Measurements from ENCODE around the gene EHBP1.
A peak's percentile ranks its signal among the peaks of the same experiment; 100 is the strongest.
"Not testable (repeated sequence)": the region's sequence is repeated elsewhere in the genome, so short reads cannot be mapped to it uniquely, and the experiment has no call there.

The EHBP1 gene

GRCh38 chr2:62968668-62969067 lies 263.2 kb downstream of the EHBP1 start:
- DNase-seq, result no peak

DNA sequence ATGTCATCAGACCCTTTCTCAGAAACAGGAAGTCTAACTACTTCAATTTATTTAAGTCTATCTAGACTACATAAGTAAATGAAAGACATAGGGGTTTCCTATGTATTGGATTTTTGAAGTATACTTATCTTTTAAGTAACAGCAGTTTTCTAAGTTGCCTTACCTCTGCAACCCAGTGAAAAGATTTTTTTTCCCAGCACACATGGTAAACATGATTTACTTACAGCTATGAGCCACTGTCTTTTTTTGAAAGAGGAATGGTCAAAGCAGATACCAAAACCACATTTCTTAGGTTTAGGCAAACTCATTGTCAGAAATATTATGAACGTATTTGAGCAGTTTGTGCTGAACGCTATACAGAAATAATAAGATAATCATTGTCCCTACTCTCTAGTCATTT lies 266.4 kb downstream of the EHBP1 start:
- DNase-seq, result no peak

DNA sequence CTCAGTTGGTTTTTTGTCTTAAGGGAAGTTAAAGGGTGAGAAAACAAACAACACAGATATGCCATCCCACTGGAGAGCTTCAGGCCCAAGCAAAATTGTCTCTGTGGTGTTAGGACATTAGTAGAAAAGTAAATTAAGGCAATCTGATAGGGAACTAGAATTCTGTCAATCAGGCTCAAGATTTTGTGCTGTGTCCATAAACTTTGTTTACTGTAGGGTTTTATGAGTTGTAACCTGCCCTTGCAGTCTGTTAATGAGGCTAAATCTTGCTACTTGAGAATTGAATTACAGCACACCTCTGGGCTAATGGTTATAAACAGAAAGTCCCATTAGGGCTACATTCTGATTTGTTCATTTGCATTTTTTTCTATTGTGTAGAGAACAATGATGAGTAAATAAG lies 267.1 kb downstream of the EHBP1 start:
- no peak for DNase-seq

DNA sequence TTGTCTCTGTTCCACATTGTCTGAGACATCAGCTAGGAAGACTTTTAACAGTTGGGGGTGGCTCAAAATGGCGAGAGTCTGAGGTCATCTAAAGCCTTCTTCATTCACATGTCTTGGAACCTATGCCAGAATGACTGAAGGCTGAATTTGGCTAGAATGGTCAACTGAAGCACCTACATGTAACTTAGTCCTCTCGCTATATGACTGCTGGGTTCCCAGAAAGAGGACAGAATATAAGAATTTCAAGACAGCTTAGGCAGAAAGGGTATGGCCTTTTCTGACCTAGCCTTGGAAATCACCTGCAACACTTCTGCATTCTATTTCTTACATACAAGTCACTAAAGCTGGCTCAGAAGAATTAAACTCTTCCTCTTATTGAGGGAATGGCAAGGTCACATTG lies 269.5 kb downstream of the EHBP1 start:
- no peak for DNase-seq

DNA sequence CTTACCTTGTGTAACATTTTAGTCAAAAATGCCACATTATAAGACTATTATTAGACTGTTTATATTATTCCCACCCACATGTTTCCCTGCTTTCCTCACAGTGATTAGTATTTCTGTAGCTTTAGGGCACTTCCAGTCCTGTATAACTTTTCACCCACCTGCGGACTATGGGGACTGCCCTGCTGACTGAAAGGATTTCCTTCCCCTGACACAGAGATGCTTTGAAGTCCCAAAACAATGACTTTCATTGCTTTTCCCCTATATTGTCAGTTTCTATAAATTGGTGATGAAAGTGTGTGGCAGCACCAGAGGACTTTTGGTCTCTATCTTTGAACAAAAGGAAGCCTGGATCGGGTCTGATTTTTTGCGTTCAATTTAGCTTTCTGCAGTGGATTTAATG lies 286.1 kb downstream of the EHBP1 start:
- no peak for DNase-seq

DNA sequence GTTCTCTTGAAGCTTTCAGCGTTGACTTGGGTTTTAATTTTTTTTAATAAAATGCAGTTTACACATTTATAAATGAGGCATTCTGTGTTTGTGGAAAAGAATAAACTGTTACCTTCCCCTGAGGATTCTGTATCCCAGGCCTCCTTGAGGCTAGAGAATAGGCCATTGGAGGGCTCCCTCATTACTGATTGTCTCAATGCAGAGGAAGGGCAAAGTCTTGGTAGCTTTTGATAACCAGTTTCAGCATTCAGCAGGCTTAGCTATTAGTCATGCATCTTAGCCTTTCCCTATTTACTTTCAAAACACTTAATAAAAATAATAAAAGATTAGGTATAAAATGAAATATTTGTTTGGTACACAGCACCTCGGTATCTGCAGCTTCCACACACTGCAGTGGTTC lies 287.0 kb downstream of the EHBP1 start:
- no peak for DNase-seq

DNA sequence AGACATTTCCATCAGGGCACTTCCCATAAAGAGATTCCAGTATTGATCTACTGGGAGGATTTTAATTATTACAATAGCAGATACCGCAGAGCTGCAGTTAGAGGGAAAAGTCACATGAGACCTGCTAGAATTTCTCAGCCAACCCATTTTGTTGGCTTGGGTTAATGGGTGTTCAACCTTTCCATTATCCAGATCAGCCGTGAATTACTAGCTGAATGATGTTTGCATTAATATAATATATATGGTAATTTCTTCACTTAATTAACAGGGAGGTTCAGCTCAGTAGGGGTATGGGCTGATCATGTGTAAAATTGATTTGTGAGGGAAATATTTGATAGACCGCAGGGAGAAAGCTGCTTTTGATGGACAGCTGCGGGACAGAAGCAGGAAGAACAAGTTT lies 288.7 kb downstream of the EHBP1 start:
- DNase-seq, result no peak

- DNase-seq, result no peak
These were observed 291.1 kb downstream of the EHBP1 start for GRCh38 chr2:62996534-62997186.

DNA sequence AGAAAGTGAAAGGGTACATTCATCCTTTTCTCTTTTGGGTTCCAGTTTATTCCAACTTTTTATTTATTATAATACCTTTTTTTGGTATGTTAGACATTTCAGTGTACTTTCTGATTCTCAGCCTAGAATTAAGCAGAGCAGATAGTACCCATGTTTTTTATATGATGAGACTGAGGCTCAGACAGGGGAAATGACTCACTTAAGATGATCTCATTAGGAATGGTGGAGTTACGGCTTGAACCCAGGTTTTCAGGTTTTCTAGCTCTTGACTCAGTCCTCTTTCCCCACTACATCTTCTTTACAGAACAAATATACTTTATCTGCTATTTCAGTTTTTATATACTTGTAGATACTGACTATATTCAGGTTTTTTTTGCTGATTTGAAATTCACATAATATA lies 293.4 kb downstream of the EHBP1 start:
- no peak for DNase-seq

DNA sequence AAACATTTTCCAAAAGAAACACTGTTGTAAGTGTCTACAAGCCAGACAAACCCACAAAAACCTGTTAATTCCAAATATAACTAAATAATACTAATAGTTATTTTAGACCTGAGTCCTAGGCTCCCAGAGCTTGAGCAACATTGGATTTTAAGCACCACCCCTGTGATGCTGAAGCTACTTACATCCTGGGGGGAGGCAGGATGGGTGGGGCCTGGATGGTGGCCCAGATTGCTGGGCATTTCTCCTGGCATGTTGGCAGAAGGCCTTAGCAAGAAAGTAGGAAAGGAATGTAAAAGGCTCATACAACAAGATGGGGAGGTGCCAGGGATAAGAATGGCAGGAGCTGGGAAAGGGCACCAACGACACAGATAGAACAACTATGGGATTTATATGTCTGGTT lies 294.4 kb downstream of the EHBP1 start:
- peak; percentile 33 for DNase-seq

GRCh38 chr2:63000801-63001200 lies 295.3 kb downstream of the EHBP1 start:
- no peak for DNase-seq

DNA sequence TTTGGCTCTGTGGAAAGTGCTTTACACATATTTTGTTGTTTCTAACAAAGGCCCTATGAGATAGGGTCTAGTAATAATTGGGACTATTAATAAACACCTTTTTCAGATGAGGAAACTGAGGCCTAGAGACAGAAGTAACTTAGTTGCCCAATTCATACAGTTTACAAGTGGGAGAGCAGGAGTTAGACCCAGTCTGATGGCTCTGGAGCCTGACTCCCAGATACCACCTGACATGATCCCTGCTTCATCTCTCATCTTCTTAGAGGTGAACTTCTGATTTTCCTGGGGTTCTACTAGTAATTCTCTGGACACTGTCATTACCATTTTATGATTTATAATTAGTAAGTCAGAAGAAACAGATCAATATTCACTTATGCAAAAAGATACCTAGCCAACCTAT lies 296.1 kb downstream of the EHBP1 start:
- DNase-seq, result no peak

GRCh38 chr2:63003351-63003750 lies 297.8 kb downstream of the EHBP1 start:
- DNase-seq, result no peak

DNA sequence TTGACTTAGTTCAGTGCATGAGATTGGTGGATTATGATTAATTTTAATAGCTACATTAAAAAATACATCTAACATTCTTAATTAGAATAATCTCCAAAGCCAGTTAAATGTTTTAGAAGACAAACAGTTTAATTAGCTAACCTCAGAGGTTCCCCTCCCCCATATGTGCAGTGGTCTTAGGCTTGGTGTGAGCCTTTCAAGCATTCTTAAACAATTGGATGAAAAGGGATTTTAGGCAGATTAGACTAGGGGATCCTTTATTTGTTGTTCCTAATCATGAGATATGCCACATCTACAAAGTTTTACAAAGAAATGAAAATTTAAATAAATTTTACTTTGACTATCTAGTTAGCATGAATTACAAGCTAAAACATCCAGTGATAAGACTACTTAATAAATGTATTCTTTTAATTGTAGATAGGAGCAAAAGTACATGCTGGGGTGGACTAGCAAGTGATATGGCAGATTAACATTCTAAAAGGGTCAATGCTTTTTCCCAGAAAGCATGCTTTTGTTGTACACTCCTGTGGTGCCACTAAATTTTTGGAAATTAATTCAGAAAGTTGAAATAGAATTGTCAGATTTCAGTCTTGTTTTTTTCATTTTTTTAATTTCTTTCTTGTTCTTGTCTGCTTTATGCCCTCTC lies 302.4 kb downstream of the EHBP1 start:
- DNase-seq, result no peak

GRCh38 chr2:63008838-63009237 lies 303.3 kb downstream of the EHBP1 start:
- DNase-seq, result no peak

GRCh38 chr2:63009490-63009889 lies 304.0 kb downstream of the EHBP1 start:
- DNase-seq, result no peak

GRCh38 chr2:63012541-63012940 lies 307.0 kb downstream of the EHBP1 start:
- DNase-seq, result no peak

GRCh38 chr2:63013438-63013837 lies 307.9 kb downstream of the EHBP1 start:
- DNase-seq, result no peak

DNA sequence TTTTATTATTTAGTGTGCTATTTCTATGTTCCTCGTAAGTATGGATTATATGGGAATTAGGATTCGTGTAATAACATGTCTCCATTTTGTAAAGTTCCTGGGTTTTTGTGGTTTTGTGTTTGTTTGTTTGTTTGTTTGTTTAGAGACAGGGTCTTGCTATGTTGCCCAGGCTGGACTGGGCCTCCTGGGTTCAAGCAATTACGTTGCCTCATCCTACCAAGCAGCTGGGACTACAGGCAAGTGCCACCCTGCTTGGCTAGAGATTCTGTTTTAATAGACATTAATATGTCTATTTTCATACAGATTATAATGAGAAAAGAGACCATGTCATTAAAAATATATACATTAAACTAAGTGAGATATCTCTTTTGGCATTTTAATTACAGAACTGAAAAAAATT lies 309.9 kb downstream of the EHBP1 start:
- no peak for DNase-seq

- no peak for DNase-seq
These were observed 312.9 kb downstream of the EHBP1 start for GRCh38 chr2:63018439-63018838.

DNA sequence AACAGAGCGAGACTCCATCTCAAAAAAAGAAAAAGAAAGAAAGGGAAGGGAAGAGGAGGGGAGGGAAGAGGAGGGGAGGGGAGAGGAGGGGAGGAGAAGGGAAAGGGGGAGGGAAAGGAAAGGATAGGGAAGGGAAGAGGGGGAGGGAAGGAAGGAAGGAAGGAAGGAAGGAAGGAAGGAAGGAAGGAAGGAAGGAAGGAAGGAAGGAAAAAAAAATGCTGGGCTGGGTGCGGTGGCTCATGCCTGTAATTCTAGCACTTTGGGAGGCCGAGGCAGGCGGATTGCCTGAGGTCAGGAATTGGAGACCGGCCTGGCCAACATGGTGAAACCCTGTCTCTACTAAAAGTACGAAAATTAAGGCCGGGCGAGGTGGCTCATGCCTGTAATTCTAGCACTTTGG lies 314.2 kb downstream of the EHBP1 start:
- DNase-seq, result not testable (repeated sequence)

- DNase-seq, result no peak
These were observed 317.9 kb downstream of the EHBP1 start for GRCh38 chr2:63023444-63023843.

DNA sequence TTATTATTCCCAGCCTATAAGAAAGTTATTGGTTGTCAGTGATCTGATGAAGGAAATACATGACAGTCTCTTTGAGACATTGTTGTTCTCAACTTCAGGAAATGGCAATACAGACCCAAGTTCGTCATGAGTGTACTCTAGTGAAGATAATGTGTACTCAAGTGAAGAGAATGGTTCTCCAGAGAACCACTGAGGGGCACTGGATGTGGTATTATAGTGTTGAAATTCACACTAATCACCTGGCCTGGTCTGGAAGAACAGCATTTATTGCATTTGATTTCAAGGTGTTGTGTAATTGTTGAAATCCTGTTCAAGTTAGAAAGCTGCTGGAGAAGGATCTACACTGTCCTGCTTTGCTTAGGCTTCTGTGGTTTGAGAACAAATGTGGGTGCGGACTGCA lies 321.7 kb downstream of the EHBP1 start:
- DNase-seq, result no peak

- no peak for DNase-seq
These were observed 323.5 kb downstream of the EHBP1 start for GRCh38 chr2:63029058-63029457.

DNA sequence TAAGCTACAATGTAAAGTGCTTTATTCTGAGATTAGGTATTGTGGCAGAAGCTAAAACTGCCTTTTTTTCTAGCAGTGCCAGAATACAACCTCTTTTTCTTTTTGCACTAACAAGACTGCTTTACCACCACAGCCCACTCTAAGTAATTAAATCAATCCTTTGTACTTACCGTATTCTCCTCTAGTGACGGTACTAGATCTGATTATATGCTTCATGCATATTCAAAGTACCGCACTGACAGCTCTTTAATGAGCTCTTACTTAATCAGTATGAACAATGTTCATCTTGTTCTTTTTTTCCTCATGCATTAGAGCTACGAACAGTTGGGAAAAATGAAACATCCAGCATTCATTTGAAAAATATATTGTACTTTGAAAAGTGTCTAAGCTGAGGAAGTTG lies 329.0 kb downstream of the EHBP1 start:
- no peak for DNase-seq
